ENCODE data around the gene SRGAP3.

DNA sequence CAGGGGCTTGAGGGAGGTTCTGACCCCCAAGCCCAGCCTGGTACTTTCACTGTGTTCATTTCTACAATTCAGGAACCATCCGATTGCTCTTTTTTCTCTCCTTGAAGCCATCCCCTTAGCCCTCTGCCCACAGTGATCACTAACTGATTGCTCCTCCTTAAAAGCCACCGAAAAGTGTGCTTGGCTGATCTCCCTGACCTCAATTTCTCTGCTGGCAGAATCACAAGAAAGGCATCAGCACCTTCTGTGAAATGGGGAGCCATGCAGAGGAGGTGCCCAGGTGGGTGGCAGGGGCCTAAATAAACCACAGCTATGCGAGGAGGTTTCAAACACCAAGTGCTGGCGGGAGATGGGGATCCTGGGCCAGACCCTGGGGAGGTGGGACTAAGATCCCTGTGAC is 56.2 kb downstream of the SRGAP3 start:
- TF ChIP-seq CTCF (conservative IDR thresholded peaks at IDR 0.05) (no peak), ZFX (IDR thresholded peaks at IDR 0.05) (no peak)

Measured in C4-2B (cell line).